Tibial nerve (tissue), 4 donors: ENCODE data around the gene SUSD1.

Experiments used
- CTCF ChIP-seq, 5 experiments: fragments of 200-600 bp in 3 of 5; fragments of 450-650 bp in 2 of 5; sonication (generic) in 3 of 5; IDR thresholded peaks; one replicate each; pipeline ENCODE4 v1.5.1; 2016 to 2019; ENCODE audit warnings: antibody characterized with exemption in 5 of 5, mild to moderate bottlenecking in 3 of 5, moderate library complexity in 2 of 5
- EP300 ChIP-seq, 2 donors: sonication (generic); formaldehyde crosslinking; IDR thresholded peaks; one replicate each; pipeline ENCODE4 v1.6.1; 2017; ENCODE audit warnings: antibody characterized with exemption in 2 of 2, mild to moderate bottlenecking in 1 of 2
- POLR2A ChIP-seq, 2 donors: fragments of 450-650 bp; IDR thresholded peaks; one replicate each; pipeline ENCODE4 v1.6.1; 2017; ENCODE audit warnings: antibody characterized with exemption in 2 of 2, mild to moderate bottlenecking in 2 of 2, moderate library complexity in 2 of 2

GRCh38 chr9:112051812-112052211 is 123.3 kb downstream of the SUSD1 start:
- TF ChIP-seq CTCF (IDR thresholded peaks at IDR 0.05) (no peak), EP300 (IDR thresholded peaks at IDR 0.05) (no peak), POLR2A (IDR thresholded peaks at IDR 0.05) (no peak)
